ACC112 (cell line): ENCODE results near the gene ELFN2.

ENCODE experiments used
- H2AFZ ChIP-seq: fragments of 200-600 bp; sonication (generic); one replicate; pipeline ENCODE4 v1.6.0; 2017; ENCODE audit warnings: antibody characterized with exemption, low read length; ENCODE audit not compliant: unreplicated experiment
- H3K27ac ChIP-seq: fragments of 200-600 bp; sonication (generic); 2 replicates; pipeline ENCODE4 v1.5.1; 2014; ENCODE audit warnings: low read depth, mild to moderate bottlenecking, antibody characterized with exemption, low read length, moderate library complexity
- H3K27me3 ChIP-seq: fragments of 200-600 bp; sonication (generic); 2 replicates; pipeline ENCODE4 v1.6.1; 2014; ENCODE audit warnings: mild to moderate bottlenecking, antibody characterized with exemption, low read length, moderate library complexity, mixed read lengths; ENCODE audit not compliant: insufficient read depth
- H3K36me3 ChIP-seq: fragments of 200-600 bp; sonication (generic); 2 replicates; pipeline ENCODE4 v1.6.1; 2016; ENCODE audit warnings: mild to moderate bottlenecking, antibody characterized with exemption, low read length, moderate library complexity, mixed read lengths; ENCODE audit not compliant: insufficient read depth
- H3K4me1 ChIP-seq: fragments of 200-600 bp; sonication (generic); one replicate; pipeline ENCODE4 v1.6.1; 2016; ENCODE audit warnings: low read length, mixed read lengths; ENCODE audit not compliant: insufficient read depth, unreplicated experiment, control insufficient read depth
- H3K4me3 ChIP-seq: fragments of 200-600 bp; sonication (generic); 2 replicates; pipeline ENCODE4 v1.5.1; 2014; ENCODE audit warnings: mild to moderate bottlenecking, low read depth, low read length
- H3K79me2 ChIP-seq: fragments of 200-600 bp; sonication (generic); one replicate; pipeline ENCODE4 v1.6.0; 2016; ENCODE audit warnings: low read length; ENCODE audit not compliant: control insufficient read depth, unreplicated experiment, insufficient read depth

The ELFN2 gene

GRCh38 chr22:37373451-37373850, 53.8 kb downstream of the ELFN2 start:
- Histone ChIP-seq H3K4me1 (no peaks in the 10 kb centered on the region), H3K27ac (no peak overlapping the region), H3K4me3 (no peak overlapping the region)

GRCh38 chr22:37371911-37372310, 55.4 kb downstream of the ELFN2 start:
- Histone ChIP-seq H3K4me3 (no peak overlapping the region), H3K4me1 (no peaks in the 10 kb centered on the region), H3K36me3 (no peaks in the 10 kb centered on the region), H3K27ac (no peak overlapping the region), H2AFZ (no peak overlapping the region), H3K79me2 (no peaks in the 10 kb centered on the region), H3K27me3 (no peaks in the 10 kb centered on the region)

More at GRCh38 chr22:37373451-37373850, 53.8 kb downstream of the ELFN2 start:
- Histone ChIP-seq H2AFZ (no peak overlapping the region), H3K36me3 (no peaks in the 10 kb centered on the region), H3K27me3 (no peaks in the 10 kb centered on the region), H3K79me2 (no peaks in the 10 kb centered on the region)

DNA sequence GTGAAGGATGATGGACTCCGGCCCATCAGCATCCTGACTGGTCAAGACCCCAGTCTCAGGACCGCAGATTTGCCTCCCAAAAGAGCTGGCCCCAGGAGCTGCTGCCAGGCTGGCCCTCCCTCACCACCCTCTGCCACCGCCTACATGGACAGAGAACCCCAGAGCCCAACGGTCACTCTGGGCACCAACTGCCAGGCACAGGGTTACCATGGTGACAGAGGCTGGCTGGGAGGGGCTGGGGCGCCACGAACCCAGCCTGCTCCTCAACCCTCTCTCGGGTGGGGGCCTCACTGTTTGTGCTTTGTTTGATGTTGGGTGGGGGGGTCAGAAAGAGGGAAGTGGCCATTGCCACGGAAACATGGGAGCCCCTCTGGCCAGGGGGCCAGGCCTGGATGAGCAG, 55.8 kb downstream of the ELFN2 start:
- Histone ChIP-seq H3K27me3 (no peaks in the 10 kb centered on the region), H3K79me2 (no peaks in the 10 kb centered on the region), H3K4me3 (no peak overlapping the region), H3K36me3 (no peaks in the 10 kb centered on the region), H3K27ac (no peak overlapping the region), H3K4me1 (no peaks in the 10 kb centered on the region), H2AFZ (no peak overlapping the region)

DNA sequence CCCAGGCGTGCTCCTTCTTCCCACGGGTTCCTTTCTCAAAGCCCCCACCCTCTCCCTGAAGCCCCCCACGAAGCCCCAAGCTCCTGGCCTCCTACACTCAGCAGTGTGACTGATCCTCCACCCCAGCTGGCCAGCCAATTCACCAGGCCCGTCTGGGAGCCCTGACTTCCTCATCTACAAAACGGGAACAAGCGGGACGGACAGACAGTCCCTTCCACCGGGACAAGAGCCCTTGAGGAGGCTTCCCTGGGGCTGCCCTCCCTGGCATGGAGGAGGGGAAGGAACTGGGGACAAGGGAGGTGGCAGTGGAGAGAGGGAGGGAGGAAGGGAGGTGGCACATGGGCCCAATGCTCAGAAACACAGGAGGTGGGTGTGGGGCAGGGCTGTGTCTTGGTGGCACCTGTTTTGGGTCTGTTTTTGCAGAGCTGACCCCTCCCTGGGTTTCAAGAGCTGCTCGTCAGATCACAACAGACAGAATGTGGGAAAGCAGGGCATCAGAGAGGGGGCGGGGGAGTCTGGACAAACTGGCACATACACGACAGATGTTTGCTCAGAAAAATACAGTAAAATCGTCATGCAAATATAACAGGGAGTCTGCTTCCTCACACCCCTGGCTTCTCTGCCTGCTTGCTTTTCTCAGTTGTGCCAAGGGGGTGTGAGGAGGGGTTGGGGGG, 56.8 kb downstream of the ELFN2 start:
- Histone ChIP-seq H3K4me1 (no peaks in the 10 kb centered on the region), H2AFZ (no peak overlapping the region), H3K27ac (no peak overlapping the region), H3K79me2 (no peaks in the 10 kb centered on the region), H3K4me3 (no peak overlapping the region), H3K27me3 (no peaks in the 10 kb centered on the region), H3K36me3 (no peaks in the 10 kb centered on the region)

DNA sequence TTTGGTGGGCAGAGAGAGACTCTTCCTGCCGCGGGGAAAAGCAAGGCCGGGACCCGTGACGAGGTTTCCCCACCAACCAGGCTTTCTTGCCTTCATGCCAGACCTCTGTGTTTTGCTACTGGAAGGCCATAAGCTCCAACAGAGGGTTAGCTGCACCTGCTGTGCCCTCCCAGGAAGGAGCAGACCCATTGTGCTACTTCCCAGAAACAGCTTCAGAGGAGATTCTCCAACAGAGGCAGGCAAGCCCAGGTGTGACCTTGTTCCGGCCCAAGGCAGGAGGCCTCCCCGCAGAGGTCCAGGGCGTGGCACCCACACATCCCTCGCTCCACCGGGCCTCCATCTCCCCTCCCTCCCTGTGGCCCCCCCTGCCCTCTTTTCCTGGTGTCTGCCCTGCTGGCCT, 57.8 kb downstream of the ELFN2 start:
- Histone ChIP-seq H3K27me3 (no peaks in the 10 kb centered on the region), H3K4me1 (no peaks in the 10 kb centered on the region), H3K79me2 (no peaks in the 10 kb centered on the region), H3K4me3 (no peak overlapping the region), H3K36me3 (no peaks in the 10 kb centered on the region), H2AFZ (no peak overlapping the region), H3K27ac (no peak overlapping the region)

GRCh38 chr22:37368058-37368457, 59.2 kb downstream of the ELFN2 start:
- Histone ChIP-seq H3K27me3 (no peaks in the 10 kb centered on the region), H3K4me1 (no peaks in the 10 kb centered on the region), H3K4me3 (no peak overlapping the region), H3K36me3 (no peaks in the 10 kb centered on the region), H3K27ac (no peak overlapping the region), H3K79me2 (no peaks in the 10 kb centered on the region), H2AFZ (no peak overlapping the region)

GRCh38 chr22:37366601-37367000, 60.7 kb downstream of the ELFN2 start:
- Histone ChIP-seq H3K27me3 (no peaks in the 10 kb centered on the region), H3K27ac (no peak overlapping the region), H3K79me2 (no peaks in the 10 kb centered on the region), H3K4me1 (no peaks in the 10 kb centered on the region), H3K4me3 (no peak overlapping the region), H2AFZ (no peak overlapping the region), H3K36me3 (no peaks in the 10 kb centered on the region)

DNA sequence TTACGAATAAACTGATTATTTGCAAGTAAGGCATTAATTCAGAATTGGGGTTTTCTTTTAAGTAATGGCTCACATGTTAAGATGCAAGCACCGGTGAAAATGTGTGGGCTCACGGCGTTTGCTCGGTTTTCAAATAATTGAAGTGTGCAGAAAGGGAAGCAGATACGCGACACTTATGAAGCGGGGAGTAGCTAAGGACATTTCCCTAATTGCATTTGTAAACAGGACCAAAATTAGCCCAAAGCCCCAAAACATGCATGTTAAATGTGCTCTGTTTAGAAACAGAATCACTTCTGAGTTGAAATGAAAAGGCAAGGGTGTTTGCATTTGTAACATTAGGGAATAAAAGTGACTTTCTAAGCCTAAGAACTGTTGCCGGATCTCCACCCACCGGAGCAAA, 61.3 kb downstream of the ELFN2 start:
- H3K4me3 ChIP-seq: no peak overlapping the region
- no peaks in the 10 kb centered on the region for H3K4me1 ChIP-seq
- no peak overlapping the region for H2AFZ ChIP-seq
- H3K27me3 ChIP-seq: no peaks in the 10 kb centered on the region
- no peaks in the 10 kb centered on the region for H3K79me2 ChIP-seq
- no peaks in the 10 kb centered on the region for H3K36me3 ChIP-seq
- no peak overlapping the region for H3K27ac ChIP-seq

- Histone ChIP-seq H3K27me3 (no peaks in the 10 kb centered on the region), H3K79me2 (no peaks in the 10 kb centered on the region), H3K4me1 (no peaks in the 10 kb centered on the region), H2AFZ (no peak overlapping the region), H3K27ac (no peak overlapping the region), H3K36me3 (no peaks in the 10 kb centered on the region), H3K4me3 (no peak overlapping the region)
Observed at GRCh38 chr22:37363261-37363992, 63.9 kb downstream of the ELFN2 start.

GRCh38 chr22:37362621-37363020, 64.7 kb downstream of the ELFN2 start:
- no peak overlapping the region for H3K4me3 ChIP-seq
- no peak overlapping the region for H2AFZ ChIP-seq
- H3K36me3 ChIP-seq: no peaks in the 10 kb centered on the region
- H3K27ac ChIP-seq: no peak overlapping the region
- H3K27me3 ChIP-seq: no peaks in the 10 kb centered on the region
- no peaks in the 10 kb centered on the region for H3K79me2 ChIP-seq
- no peaks in the 10 kb centered on the region for H3K4me1 ChIP-seq

GRCh38 chr22:37358917-37359316, 68.4 kb downstream of the ELFN2 start:
- Histone ChIP-seq H3K4me1 (no peaks in the 10 kb centered on the region), H3K27me3 (no peaks in the 10 kb centered on the region)

More at GRCh38 chr22:37358917-37359316, 68.4 kb downstream of the ELFN2 start:
- H3K79me2 ChIP-seq: no peaks in the 10 kb centered on the region
- no peak overlapping the region for H2AFZ ChIP-seq
- H3K27ac ChIP-seq: no peak overlapping the region
- no peaks in the 10 kb centered on the region for H3K36me3 ChIP-seq
- H3K4me3 ChIP-seq: no peak overlapping the region
